Neural crest cell (in vitro differentiated cells): ENCODE data around the gene EIF4B. TPM values are rescaled to one million over a fixed set of nuclear protein-coding genes. Genes with fewer than 3 reads are reported as not detected.
"Not testable (repeated sequence)": the region's sequence is repeated elsewhere in the genome, so short reads cannot be mapped to it uniquely, and the experiment has no call there.

Experiments used
- DNase-seq: peaks from one replicate; pipeline ENCODE4 v3.0.0; 2021; ENCODE audit warnings: low read depth, mixed read lengths, low spot score
- H3K27ac Mint-ChIP-seq: one replicate; pipeline ENCODE4 v1.8.0; 2021; ENCODE audit warnings: mild to moderate bottlenecking, mixed read lengths; ENCODE audit not compliant: unreplicated experiment
- H3K27me3 Mint-ChIP-seq: 2 replicates; pipeline ENCODE4 v1.8.0; 2021; ENCODE audit warnings: low read depth, mild to moderate bottlenecking, mixed read lengths
- H3K36me3 Mint-ChIP-seq: 2 replicates; pipeline ENCODE4 v1.8.0; 2021; ENCODE audit warnings: low read depth, mild to moderate bottlenecking, mixed read lengths
- H3K4me1 Mint-ChIP-seq: 2 replicates; pipeline ENCODE4 v1.8.0; 2021; ENCODE audit warnings: mixed read lengths
- H3K4me3 Mint-ChIP-seq: one replicate; pipeline ENCODE4 v1.8.0; 2021; ENCODE audit warnings: mild to moderate bottlenecking, mixed read lengths
- H3K9me3 Mint-ChIP-seq: 2 replicates; pipeline ENCODE4 v1.8.0; 2021; ENCODE audit warnings: mixed read lengths
- CTCF ChIP-seq: fragments of 200-600 bp; sonication (generic); conservative IDR thresholded peaks from 2 replicates; pipeline ENCODE4 v1.5.0; 2021; ENCODE audit warnings: antibody characterized with exemption, mild to moderate bottlenecking
- total RNA-seq: library from RNA; stranded (reverse); gene quantifications from 2 replicates; pipeline ENCODE4 v1.2.1, GENCODE V29; 2021

EIF4B gene
- total RNA-seq, 1 donor from 2014 or later: 514 TPM

GRCh38 chr12:53004582-53004981 lies 1.7 kb upstream of the EIF4B start:
- no peak overlapping the region for H3K27ac Mint-ChIP-seq
- no peak for DNase-seq
- peaks cover 6% of the 10 kb centered on the region for H3K36me3 Mint-ChIP-seq
- peaks cover 15% of the 10 kb centered on the region for H3K27me3 Mint-ChIP-seq
- H3K9me3 Mint-ChIP-seq: peaks cover 2% of the 10 kb centered on the region
- peaks cover 45% of the 10 kb centered on the region for H3K4me1 Mint-ChIP-seq
- peak overlapping the region; percentile 86 for H3K4me3 Mint-ChIP-seq
- TF ChIP-seq CTCF: no peak

GRCh38 chr12:53005215-53005985 lies 856 bp upstream of the EIF4B start:
- Mint-ChIP-seq H3K27me3 (peaks cover 10% of the 10 kb centered on the region), H3K36me3 (peaks cover 12% of the 10 kb centered on the region), H3K9me3 (peaks cover 2% of the 10 kb centered on the region), H3K4me3 (peak overlapping the region; percentile 100), H3K27ac (peak overlapping the region; percentile 100), H3K4me1 (peaks cover 53% of the 10 kb centered on the region)
- no peak for DNase-seq
- TF ChIP-seq CTCF: no peak

GRCh38 chr12:53006810-53007309 lies 604 bp downstream of the EIF4B start:
- H3K4me1 Mint-ChIP-seq: peaks cover 63% of the 10 kb centered on the region

GRCh38 chr12:53007343-53007742 lies 1.1 kb downstream of the EIF4B start:
- peaks cover 10% of the 10 kb centered on the region for H3K27me3 Mint-ChIP-seq

More at GRCh38 chr12:53006810-53007309, 604 bp downstream of the EIF4B start:
- Mint-ChIP-seq H3K4me3 (peak overlapping the region; percentile 100), H3K9me3 (peaks cover 2% of the 10 kb centered on the region), H3K36me3 (peaks cover 16% of the 10 kb centered on the region), H3K27ac (peak overlapping the region; percentile 100), H3K27me3 (peaks cover 10% of the 10 kb centered on the region)
- no peak for TF ChIP-seq CTCF
- peak; percentile 62 for DNase-seq

GRCh38 chr12:53008760-53009159 lies 2.5 kb downstream of the EIF4B start:
- H3K36me3 Mint-ChIP-seq: peaks cover 19% of the 10 kb centered on the region
- H3K4me3 Mint-ChIP-seq: peak overlapping the region; percentile 100
- H3K9me3 Mint-ChIP-seq, H3K27ac Mint-ChIP-seq, DNase-seq: not testable (repeated sequence)
- peaks cover 65% of the 10 kb centered on the region for H3K4me1 Mint-ChIP-seq
- H3K27me3 Mint-ChIP-seq: peaks cover 10% of the 10 kb centered on the region

More at GRCh38 chr12:53007343-53007742, 1.1 kb downstream of the EIF4B start:
- H3K4me1 Mint-ChIP-seq: peaks cover 65% of the 10 kb centered on the region
- TF ChIP-seq CTCF: no peak
- H3K27ac Mint-ChIP-seq: peak overlapping the region; percentile 100
- H3K9me3 Mint-ChIP-seq: peaks cover 2% of the 10 kb centered on the region
- H3K36me3 Mint-ChIP-seq: peaks cover 16% of the 10 kb centered on the region
- peak overlapping the region; percentile 100 for H3K4me3 Mint-ChIP-seq
- no peak for DNase-seq

GRCh38 chr12:53010955-53011354 lies 4.7 kb downstream of the EIF4B start:
- Mint-ChIP-seq H3K27me3 (peaks cover 5% of the 10 kb centered on the region), H3K9me3 (no peaks in the 10 kb centered on the region), H3K27ac (no peak overlapping the region), H3K4me3 (peak overlapping the region; percentile 16), H3K36me3 (peaks cover 19% of the 10 kb centered on the region), H3K4me1 (peaks cover 47% of the 10 kb centered on the region)
- TF ChIP-seq CTCF: no peak
- DNase-seq: no peak
